Kidney (tissue), 14 donors: Measurements from ENCODE around the gene FANCC. TPM values are rescaled to one million over a fixed set of nuclear protein-coding genes. Genes with fewer than 3 reads are reported as not detected.

Source experiments
- DNase-seq, 5 donors: peaks; one replicate each; pipeline ENCODE4 v3.0.0-alpha.2; 2013 to 2020
- FAIRE-seq: peaks from 2 replicates; lab custom pipeline; 2012; peaks lifted over from hg19 to GRCh38; lab: Jason Lieb, UNC
- H3K27ac ChIP-seq, 2 donors: one replicate each; pipeline ENCODE4 v1.7.0; 2013; ENCODE audit warnings: low read depth in 2 of 2, low read length in 2 of 2, inconsistent platforms in 1 of 2
- H3K27me3 ChIP-seq: one replicate; pipeline ENCODE4 v1.7.1; 2013; ENCODE audit warnings: low read length, inconsistent platforms; ENCODE audit not compliant: control insufficient read depth, insufficient read depth
- H3K36me3 ChIP-seq, 3 donors: one replicate each; pipeline versions ENCODE4 v1.7.0 to v1.7.1; 2013; ENCODE audit warnings: low read length in 3 of 3, control low read depth in 1 of 3, inconsistent platforms in 1 of 3; ENCODE audit not compliant: insufficient read depth in 3 of 3, control insufficient read depth in 2 of 3
- H3K4me1 ChIP-seq, 3 donors: one replicate each; pipeline versions ENCODE4 v1.7.0 to v1.7.1; 2013; ENCODE audit warnings: low read length in 3 of 3, inconsistent platforms in 1 of 3, low read depth in 1 of 3; ENCODE audit not compliant: control insufficient read depth in 2 of 3, insufficient read depth in 2 of 3
- H3K4me3 ChIP-seq, 3 donors: one replicate each; pipeline versions ENCODE4 v1.7.0 to v1.8.1; 2013; ENCODE audit warnings: low read length in 3 of 3, control low read depth in 1 of 3, inconsistent platforms in 1 of 3
- H3K9ac ChIP-seq, 3 donors: one replicate each; pipeline versions ENCODE4 v1.7.0 to v1.7.1; 2013; ENCODE audit warnings: low read length in 3 of 3, control low read depth in 1 of 3, inconsistent platforms in 1 of 3
- H3K9me3 ChIP-seq, 3 donors: one replicate each; pipeline versions ENCODE4 v1.7.0 to v1.7.1; 2013; ENCODE audit warnings: low read length in 3 of 3, control low read depth in 1 of 3, inconsistent platforms in 1 of 3; ENCODE audit not compliant: control insufficient read depth in 2 of 3, insufficient read depth in 1 of 3
- CTCF ChIP-seq: IDR thresholded peaks from 3 replicates; pipeline ENCODE4 v1.5.1; 2012; ENCODE audit warnings: mild to moderate bottlenecking, moderate library complexity, borderline replicate concordance; ENCODE audit not compliant: insufficient read depth; ENCODE audit errors: extremely low read depth
- intact Hi-C: fragments of 100-400 bp; cut with DNase I; formaldehyde crosslinking; loops from one replicate; pipeline ENCODE4 v1.11.1; 2022
- polyA plus RNA-seq: library from polyadenylated mRNA; stranded (reverse); fragments of 350-450 nt; fragmentation: Illumina TruSeq; extraction: RNeasy Lipid Tissue Mini Kit (QIAGEN cat#74804); gene quantifications from one replicate; pipeline ENCODE4 v1.2.3, GENCODE V29; 2014; ENCODE audit warnings: low read depth, low replicate concordance; ENCODE audit not compliant: insufficient read depth
- total RNA-seq: library from RNA; stranded (reverse); fragmentation: NEBNext Ultra II Directional; extraction: Animal tissue kit (Norgen Biotek cat#: 25700); gene quantifications from one replicate; pipeline ENCODE4 v1.2.1, GENCODE V29; 2021
- donor health status: control.
- donor health status: control.
- donor health status: control.
- donor health status: control.
- donor health status: control.
- donor health status: DM: yes; HTN: yes; CAD: no.
- donor health status: Normal renal cell carcinoma (clear cell type).

The FANCC gene
- total and polyA plus RNA-seq, 2 donors from 2014 or later: 7.5 to 10.8 TPM

DNA sequence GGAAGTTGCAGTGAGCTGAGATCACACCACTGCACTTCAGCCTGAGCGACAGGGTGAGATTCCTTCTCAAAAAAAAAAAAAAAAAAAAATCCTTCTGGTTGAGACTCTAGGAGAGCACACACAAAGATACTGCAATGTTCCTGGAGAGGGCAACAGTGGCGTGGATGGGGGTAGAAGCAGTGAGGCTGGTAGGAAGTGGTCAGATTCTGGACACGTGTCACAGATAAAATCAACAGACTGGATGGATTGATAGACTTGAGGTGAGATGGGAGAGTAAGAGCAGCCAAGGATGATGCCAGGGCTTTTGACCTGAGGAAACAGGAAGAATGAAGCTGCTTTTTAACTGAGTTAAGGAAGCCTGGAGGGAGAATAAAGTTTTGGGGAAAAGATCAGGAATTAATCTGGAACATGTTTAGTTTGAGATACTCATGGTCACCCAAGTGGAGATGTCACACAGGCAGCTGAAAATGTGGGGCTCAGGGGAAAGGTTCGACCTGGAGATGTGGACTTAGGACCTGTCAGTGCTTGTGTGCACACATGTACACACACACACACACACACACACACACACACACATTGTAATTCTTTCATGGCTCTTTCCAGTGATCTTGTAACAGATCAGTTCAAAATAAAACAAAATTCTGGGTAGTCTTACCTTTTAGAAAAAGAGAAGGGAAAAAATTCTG is 88.1 kb downstream of the FANCC start:
- FAIRE-seq: no peak
- H3K36me3 ChIP-seq: no peaks in the 10 kb centered on the region
- peak in 2 of 5 donors; percentile 22 to 45 for DNase-seq
- no peak overlapping the region for H3K4me3 ChIP-seq
- H3K27ac ChIP-seq: no peak overlapping the region
- H3K9ac ChIP-seq: no peak overlapping the region
- no peaks in the 10 kb centered on the region for H3K27me3 ChIP-seq
- H3K4me1 ChIP-seq: peaks cover 3 to 6% (median 5%) of the 10 kb centered on the region in 3 donors
- intact Hi-C loops: no loop called here
- no peak for TF ChIP-seq CTCF
- H3K9me3 ChIP-seq: no peaks in the 10 kb centered on the region

GRCh38 chr9:95226921-95227320 is 90.6 kb downstream of the FANCC start:
- H3K27ac ChIP-seq: no peak overlapping the region
- H3K4me1 ChIP-seq: peaks cover 3 to 6% (median 5%) of the 10 kb centered on the region in 3 donors
- H3K36me3 ChIP-seq: no peaks in the 10 kb centered on the region
- H3K9ac ChIP-seq: no peak overlapping the region
- intact Hi-C loops: no loop called here
- H3K9me3 ChIP-seq: no peaks in the 10 kb centered on the region
- DNase-seq: no peak
- H3K27me3 ChIP-seq: no peaks in the 10 kb centered on the region
- TF ChIP-seq CTCF: no peak
- FAIRE-seq: no peak
- no peak overlapping the region for H3K4me3 ChIP-seq

DNA sequence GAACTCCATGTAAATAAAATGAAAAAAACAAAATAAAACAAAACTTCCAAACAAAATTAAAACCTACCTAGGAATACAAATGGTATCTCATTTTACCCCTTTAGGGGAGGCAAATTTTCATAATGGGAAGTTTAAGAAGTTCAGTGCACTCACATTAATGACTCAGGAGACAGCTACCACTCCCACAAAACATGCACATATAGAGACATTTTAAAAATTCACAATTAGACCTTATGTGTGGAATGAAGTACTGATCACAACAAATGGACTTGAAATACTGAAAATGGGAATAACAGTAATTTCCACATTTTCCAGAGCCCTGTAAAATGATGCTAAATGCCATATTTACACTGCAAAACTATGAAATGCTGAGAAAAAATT is 91.8 kb downstream of the FANCC start:
- no peaks in the 10 kb centered on the region for H3K27me3 ChIP-seq
- no peak for TF ChIP-seq CTCF
- H3K4me3 ChIP-seq: no peak overlapping the region
- H3K36me3 ChIP-seq: no peaks in the 10 kb centered on the region
- DNase-seq (no peak), FAIRE-seq (no peak)
- H3K9me3 ChIP-seq: no peaks in the 10 kb centered on the region
- H3K9ac ChIP-seq: no peak overlapping the region
- H3K4me1 ChIP-seq: peaks cover 3 to 6% (median 5%) of the 10 kb centered on the region in 3 donors
- H3K27ac ChIP-seq: no peak overlapping the region
- intact Hi-C loops: no loop called here
